GM23338 (cell line): ENCODE results near the gene LRRC3B.

ENCODE experiments used
- CREB1 ChIP-seq: fragments of 250-450 bp; sonication (Bioruptor Pico); IDR thresholded peaks from 2 replicates; pipeline ENCODE4 v1.5.0; 2020; ENCODE audit warnings: low read depth, mild to moderate bottlenecking, moderate library complexity
- CTCF ChIP-seq, 2 experiments: fragments of 200-600 bp in 1 of 2; sonication (generic) in 1 of 2; conservative IDR thresholded peaks; 2 replicates each; pipeline versions ENCODE4 v1.5.1 to v1.6.1; 2016 to 2017; ENCODE audit warnings: antibody characterized with exemption in 2 of 2, low read depth in 2 of 2, mild to moderate bottlenecking in 2 of 2, moderate library complexity in 1 of 2
- ETS1 ChIP-seq: IDR thresholded peaks from 2 replicates; pipeline ENCODE4 v1.6.1; 2016; ENCODE audit warnings: antibody characterized with exemption
- EZH2 ChIP-seq: fragments of 200-600 bp; sonication (generic); IDR thresholded peaks from one replicate; pipeline ENCODE4 v1.8.0; 2017; ENCODE audit warnings: antibody characterized with exemption, mild to moderate bottlenecking, low read depth; ENCODE audit not compliant: unreplicated experiment
- EZH2phosphoT487 ChIP-seq: fragments of 200-600 bp; sonication (generic); IDR thresholded peaks from one replicate; pipeline ENCODE4 v1.8.1; 2018; ENCODE audit warnings: antibody characterized with exemption; ENCODE audit not compliant: unreplicated experiment
- JUNB ChIP-seq: IDR thresholded peaks from one replicate; pipeline ENCODE4 v1.6.1; 2016; ENCODE audit warnings: antibody characterized with exemption; ENCODE audit not compliant: unreplicated experiment
- NANOG ChIP-seq: IDR thresholded peaks from 2 replicates; pipeline ENCODE4 v1.6.1; 2016; ENCODE audit warnings: antibody characterized with exemption, borderline replicate concordance
- POLR2AphosphoS5 ChIP-seq: IDR thresholded peaks from 2 replicates; pipeline ENCODE4 v1.6.1; 2016; ENCODE audit warnings: antibody characterized with exemption, low read depth
- REST ChIP-seq: IDR thresholded peaks from one replicate; pipeline ENCODE4 v1.6.1; 2018; ENCODE audit warnings: antibody characterized with exemption; ENCODE audit not compliant: unreplicated experiment
- ZNF114 ChIP-seq: fragments of 250-450 bp; sonication (Bioruptor Pico); IDR thresholded peaks from 2 replicates; pipeline ENCODE4 v1.5.0; 2020; ENCODE audit warnings: mild to moderate bottlenecking, moderate library complexity

- TF ChIP-seq CTCF (conservative IDR thresholded peaks at IDR 0.05; ENCODE audit: low read depth in 2 of 2) = no peak
- no peak for TF ChIP-seq POLR2AphosphoS5
- TF ChIP-seq REST = no peak
- no peak for TF ChIP-seq CREB1
- TF ChIP-seq EZH2phosphoT487 = no peak
- no peak for TF ChIP-seq ETS1
- TF ChIP-seq ZNF114 (CRISPR knock-in tag) = no peak
- TF ChIP-seq EZH2 = no peak
- TF ChIP-seq JUNB = no peak
- no peak for TF ChIP-seq NANOG
Observed at GRCh38 chr3:26589678-26590077, 32.9 kb upstream of the LRRC3B start.
